NOMO-1 treated with DMSO at 0.1 percent for 48 hours (cell line): ENCODE data around the gene CCR1.

Experiments
- DNase-seq: peaks from one replicate; lab custom pipeline; 2025; ENCODE audit not compliant: unreplicated experiment; lab: John Stamatoyannopoulos, UW

The CCR1 gene

DNA sequence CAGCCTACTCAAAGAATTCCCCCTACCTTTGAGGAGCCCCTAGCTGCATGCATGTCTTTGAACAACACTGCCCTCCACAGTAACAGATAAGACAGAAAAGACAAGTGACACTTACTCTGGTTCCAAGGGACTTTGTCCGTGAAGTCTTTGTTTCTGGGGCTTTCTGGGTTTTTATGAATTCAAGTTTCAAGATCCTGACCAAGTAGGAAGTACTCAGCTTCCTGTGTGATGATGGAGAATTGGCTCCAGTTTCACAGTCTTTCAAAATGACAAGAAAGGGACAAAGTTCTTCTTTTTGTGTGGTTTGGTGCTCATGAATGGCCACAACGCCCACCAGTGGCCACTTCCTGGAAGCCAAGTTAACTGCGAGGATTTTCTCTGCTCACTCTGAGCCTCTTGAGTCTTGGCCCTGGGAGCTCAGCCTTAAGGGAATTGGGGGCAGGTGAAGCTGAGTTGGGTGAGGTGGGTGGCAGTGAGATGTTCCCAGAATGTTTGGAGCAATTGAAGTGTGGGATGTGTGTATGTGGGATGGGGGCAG is at the start of gene CCR1:
Gene CCR1, minus strand, starts transcription at position 147 of the 538 bp plus-strand sequence. CDS start 4,000 bp downstream, outside the sequence.
- DNase-seq: peak; percentile 89

GRCh38 chr3:46252980-46253379 is 44.9 kb upstream of the CCR1 start:
- DNase-seq: no peak

DNA sequence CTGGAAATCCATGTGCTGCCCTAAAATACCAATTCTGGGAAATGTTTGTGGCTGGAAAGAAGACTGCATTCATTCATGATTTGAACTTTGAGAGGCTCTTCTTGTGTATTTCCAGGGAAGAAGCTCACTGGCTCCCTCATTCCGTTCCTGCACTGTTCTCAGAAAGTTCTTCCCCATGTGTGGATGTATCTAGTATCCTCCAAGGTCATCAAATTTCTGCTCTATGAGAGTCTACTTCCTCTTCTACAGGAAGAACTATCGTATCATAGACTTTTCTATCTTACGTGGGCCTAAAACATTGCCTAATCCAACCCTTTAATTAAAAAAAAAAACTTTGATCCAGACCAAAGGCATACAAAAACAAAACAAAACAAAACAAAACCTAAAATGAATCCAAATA is 37.0 kb upstream of the CCR1 start:
- DNase-seq: peak; percentile 34

GRCh38 chr3:46243560-46243959 is 35.4 kb upstream of the CCR1 start:
- DNase-seq: no peak

DNA sequence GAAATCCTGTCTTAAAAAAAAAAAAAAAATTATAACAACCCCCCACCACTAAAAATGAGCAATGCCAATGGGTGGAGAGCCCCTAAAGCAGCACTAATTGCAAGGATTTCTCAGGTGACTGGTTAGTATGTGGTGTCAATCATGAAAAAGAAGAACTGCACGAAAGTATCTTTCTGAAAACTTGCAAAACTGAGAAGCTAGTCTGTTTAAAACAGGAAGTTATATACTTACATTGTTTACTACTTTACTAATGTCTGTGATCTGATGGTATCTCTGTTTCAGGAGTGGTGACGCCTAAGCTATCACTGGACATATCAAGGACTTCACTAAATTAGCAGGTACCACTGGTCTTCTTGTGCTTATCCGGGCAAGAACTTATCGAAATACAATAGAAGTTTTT is 34.0 kb upstream of the CCR1 start, which contains the start of gene CCR3:
Gene CCR3, plus strand, starts transcription at position 341 of the 400 bp plus-strand sequence. CDS start 22,699 bp downstream, outside the sequence.
- DNase-seq: peak; percentile 87

GRCh38 chr3:46239952-46240351 is 31.8 kb upstream of the CCR1 start:
- no peak for DNase-seq

DNA sequence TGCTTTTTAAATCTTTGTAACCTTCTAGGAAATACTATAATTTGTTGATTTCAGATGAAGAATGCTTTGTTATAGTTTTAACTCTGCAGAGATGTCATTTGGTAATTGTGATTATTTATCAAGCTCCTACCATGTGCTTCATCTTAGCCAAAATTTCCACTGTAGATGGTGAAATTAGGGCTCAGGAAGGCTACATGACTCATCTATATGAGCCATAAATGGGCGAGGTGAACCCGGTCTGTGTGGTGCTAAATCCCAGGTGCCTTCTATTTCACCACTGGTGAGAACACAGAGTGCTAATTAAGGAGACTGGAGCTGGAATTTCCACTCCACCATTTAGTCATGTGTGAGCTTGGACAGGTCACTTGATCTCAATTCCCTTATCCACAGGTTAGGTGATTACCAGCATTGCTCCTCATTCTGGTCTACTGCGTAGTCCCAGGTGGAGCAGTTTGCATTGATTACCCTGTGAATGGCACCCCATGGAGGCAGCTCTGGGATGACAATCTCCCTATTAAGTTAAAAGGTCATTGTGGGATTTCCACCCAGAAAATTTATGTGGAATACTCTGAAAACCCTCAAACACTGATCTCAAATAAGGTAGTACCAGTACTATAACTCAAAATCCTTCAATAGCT is 31.3 kb upstream of the CCR1 start:
- no peak for DNase-seq

DNA sequence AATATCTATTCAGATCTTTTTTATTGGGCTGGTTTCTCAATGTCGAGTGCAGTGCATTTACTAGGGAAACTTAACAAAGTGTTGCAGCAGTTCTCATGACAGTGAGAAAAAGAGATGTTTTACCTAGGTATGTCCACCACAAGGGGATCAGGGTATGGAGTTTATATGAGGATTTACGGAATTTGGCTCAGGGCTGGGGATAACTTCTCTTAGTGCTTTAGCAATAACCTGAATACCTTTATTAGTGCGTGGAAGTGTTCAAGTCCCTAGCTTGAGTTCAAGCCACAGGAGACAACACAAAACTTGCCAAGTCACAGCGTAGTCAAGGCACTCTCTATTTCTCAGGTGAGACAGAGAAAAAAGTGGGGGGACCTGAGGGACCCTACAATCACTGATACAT is 30.3 kb upstream of the CCR1 start:
- no peak for DNase-seq

GRCh38 chr3:46236294-46237054 is 28.4 kb upstream of the CCR1 start:
- DNase-seq: peak; percentile 48

DNA sequence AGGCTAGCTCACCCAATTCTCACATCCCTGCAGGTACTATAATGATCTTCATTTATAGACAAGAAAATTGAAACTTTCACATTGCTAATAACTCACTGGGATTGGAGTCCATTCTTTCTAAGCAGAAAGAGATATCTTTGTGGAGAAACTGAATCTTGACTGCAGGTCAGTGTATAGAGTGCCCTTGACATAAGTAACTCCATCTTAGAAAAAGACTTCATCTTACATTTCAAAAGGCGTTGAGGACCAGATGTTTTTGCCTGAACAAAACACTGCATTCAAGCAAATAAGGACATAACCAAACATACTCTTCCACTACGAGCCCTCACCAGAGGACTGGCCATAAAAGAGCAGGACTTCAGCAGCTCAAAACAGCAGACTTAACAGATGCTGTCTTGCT is 27.3 kb upstream of the CCR1 start:
- no peak for DNase-seq

DNA sequence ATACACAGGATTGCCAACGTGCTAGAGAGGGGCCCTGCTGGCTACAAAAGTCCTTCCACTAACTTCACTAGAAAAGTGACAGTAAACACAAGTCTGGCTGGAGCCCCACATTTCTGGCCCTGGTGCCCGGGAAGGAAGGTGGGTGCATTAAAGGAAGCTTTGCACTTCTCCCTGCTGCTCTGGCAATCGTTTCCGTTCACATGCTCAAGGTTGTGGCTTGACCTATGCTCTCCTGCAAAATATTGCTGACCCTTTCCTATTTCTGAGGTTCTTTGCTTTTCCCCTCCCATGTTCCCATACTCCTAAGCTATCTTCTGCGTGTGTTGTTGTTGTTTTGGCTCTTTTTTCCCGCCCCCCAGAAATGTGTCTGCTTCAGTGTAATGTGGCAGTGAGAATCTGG is 25.1 kb upstream of the CCR1 start:
- DNase-seq: no peak

- no peak for DNase-seq
These were observed 23.2 kb upstream of the CCR1 start for GRCh38 chr3:46231323-46231722.

DNA sequence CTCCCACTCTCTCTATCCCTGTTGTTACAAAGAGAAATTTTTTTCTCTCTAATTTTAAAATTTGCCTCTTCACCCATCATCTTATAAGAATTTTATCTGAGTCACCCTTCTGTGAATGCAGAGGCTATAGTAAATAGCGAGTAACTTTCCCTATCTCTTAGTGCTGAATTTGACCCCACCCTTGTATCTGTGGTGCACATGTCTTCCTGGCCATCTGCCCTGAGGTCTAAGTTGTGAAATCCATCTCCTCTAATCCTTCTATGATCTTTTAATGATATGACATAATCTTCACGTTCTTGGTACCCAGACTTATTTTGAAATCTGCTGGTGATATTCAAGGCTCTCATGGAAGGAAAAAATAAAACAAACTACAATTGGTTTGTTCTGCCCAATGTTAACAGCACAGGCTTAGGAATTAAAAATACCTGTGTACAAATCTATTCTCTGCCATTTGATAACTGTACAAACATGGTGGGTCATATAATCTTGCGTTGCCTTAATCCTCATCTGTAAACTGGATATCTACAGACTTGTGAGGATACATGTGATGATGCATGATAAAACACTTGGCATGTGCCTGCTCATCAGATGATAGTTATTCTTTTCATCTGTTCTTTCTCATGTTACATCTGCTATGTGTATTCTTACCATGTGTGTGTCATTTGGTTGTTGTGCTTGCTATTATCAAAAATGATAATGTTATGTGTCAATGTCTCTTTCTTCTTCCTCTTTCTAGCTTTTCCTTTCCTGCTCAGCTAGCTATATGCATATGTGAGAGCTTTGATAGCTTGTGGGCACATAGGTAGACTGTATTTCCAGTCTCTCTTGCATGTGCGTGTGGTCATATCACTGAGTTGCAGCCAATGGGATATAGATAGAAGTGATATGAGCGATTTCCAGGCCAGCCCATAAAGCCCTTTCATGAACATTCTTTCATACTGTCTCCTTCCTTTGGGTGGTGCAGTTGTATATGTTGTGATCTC is 20.4 kb upstream of the CCR1 start:
- peak; percentile 98 for DNase-seq

DNA sequence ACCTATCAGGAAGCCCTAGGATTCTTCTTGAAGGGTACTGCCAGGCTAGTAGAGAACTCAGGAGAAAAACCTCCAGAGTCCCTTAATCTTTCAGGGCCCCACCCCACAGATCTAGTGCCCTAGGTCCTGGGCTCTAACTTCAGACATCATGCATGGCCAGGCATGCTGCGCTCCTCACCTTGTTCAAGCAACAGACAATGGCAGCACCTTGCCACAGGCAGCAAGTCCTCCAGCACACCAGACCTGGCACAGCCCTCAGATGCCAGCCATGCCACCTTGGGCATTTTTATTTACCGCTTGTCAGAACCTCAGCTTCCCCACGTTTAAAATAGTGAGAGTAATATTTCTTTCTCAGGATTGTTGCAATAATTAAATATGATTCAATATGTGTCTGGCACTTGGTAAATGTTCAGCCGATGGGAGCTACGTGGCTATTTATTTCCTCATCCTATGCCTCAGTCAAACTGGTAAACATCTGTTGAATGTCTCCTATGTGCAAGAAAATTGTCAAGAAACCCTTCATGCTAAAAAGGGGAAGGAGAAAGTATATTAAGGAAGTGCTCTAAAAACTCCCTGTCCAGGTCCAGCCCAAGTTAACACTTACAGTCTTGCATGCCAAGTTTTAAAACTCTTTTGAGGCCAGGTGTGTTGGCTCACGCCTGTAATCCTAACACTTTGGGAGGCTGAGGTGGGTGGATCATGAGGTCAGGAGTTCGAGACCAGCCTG is 14.5 kb upstream of the CCR1 start:
- peak; percentile 98 for DNase-seq

DNA sequence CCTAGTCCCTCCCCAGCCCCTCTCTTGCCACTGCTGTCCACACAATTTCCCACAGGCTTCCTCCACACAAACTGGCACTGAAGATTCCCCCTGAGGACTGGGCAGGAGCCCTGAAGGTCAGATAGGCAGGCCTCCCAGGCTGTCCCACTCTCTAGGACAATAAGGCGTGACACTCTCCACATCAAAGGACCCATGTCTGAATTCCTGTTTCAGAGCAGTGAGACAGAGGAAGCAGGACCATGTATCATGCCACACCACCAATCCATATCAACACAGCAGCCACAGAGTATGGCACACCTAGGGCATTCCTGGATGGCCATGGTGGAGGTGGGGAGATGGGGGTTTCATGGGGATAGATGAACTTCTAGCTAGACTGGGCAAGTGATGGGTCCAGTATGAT is 13.8 kb upstream of the CCR1 start:
- DNase-seq: no peak

- DNase-seq: peak; percentile 61
These were observed 13.3 kb upstream of the CCR1 start for GRCh38 chr3:46221391-46221790.

- DNase-seq: no peak
These were observed 10.1 kb upstream of the CCR1 start for GRCh38 chr3:46218196-46218709.

- DNase-seq: no peak
These were observed 7.8 kb upstream of the CCR1 start for GRCh38 chr3:46215810-46216414.

GRCh38 chr3:46214751-46215352 is 6.7 kb upstream of the CCR1 start:
- peak; percentile 39 for DNase-seq
